DMS114 treated with DMSO at 0.1 percent for 48 hours (cell line): ENCODE results near the gene POMT1.
"Not testable (repeated sequence)": the region's sequence is repeated elsewhere in the genome, so short reads cannot be mapped to it uniquely, and the experiment has no call there.

Experiments
- DNase-seq: peaks from one replicate; lab custom pipeline; 2025; ENCODE audit not compliant: unreplicated experiment; lab: John Stamatoyannopoulos, UW

Gene POMT1

GRCh38 chr9:131549186-131549585, 46.5 kb downstream of the POMT1 start:
- DNase-seq = not testable (repeated sequence)

DNA sequence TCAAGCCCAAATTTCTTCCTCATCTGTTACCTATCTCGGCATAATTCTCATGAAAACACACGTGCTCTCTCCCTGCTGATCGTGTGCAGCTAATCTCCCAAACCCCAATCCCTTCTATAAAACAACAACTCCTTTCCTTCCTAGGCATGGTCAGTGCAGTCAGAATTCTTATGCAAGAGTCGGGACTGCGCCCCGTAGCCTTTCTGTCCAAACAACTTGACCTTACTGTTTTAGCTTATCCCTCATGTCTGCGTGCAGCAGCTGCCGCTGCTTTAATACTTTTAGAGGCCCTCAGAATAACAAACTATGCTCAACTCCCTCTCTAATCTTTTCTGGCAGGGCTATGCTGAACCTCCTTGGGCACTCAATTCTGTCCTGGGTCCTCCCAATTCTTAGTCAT, 47.7 kb downstream of the POMT1 start:
- DNase-seq = not testable (repeated sequence)

DNA sequence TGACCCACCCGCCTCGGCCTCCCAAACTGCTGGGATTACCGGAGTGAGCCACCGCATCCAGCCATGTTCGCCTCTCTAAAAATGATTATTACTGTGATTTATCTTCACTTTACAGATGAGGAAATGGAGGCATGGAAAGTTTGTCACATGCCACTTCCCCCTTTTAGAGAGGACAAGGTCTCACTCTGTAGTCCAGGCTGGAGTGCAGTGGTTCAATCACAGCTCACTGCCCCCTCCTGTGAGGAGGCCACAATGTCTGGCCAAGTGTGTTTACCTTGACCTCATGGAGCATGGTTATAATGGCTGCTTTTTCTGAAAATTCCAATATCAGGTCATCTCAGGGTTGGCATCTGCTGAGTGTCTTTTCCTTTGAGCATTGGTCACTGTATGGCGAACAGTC, 49.3 kb downstream of the POMT1 start:
- no peak for DNase-seq

- no peak for DNase-seq
These were observed 51.5 kb downstream of the POMT1 start for GRCh38 chr9:131554087-131554842.

DNA sequence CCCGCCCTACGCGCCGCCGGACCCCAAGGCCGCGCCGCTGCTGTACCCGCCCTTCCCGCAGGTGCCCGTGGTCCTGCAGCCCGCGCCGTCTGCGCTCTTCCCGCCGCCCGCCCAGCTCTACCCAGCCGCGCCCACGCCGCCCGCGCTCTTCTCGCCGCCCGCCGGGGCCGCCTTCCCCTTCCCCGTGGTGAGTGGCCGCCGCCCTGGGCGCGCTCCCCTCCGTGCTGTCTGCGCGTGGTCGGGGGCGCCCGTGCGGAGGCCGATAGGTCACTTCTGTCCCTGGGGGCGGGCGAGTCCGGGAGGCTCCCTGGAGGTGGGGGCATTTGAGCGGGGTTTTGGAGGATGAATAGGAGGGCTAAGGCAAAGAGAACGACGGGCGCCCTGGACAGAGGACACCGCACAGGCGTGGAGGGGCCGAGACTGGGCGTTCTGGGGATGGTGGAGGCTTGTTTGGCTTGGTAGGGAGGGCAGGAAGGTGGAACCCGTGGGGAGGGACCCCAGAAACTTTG, 52.2 kb downstream of the POMT1 start:
- no peak for DNase-seq

- no peak for DNase-seq
These were observed 53.3 kb downstream of the POMT1 start for GRCh38 chr9:131555841-131556673.

DNA sequence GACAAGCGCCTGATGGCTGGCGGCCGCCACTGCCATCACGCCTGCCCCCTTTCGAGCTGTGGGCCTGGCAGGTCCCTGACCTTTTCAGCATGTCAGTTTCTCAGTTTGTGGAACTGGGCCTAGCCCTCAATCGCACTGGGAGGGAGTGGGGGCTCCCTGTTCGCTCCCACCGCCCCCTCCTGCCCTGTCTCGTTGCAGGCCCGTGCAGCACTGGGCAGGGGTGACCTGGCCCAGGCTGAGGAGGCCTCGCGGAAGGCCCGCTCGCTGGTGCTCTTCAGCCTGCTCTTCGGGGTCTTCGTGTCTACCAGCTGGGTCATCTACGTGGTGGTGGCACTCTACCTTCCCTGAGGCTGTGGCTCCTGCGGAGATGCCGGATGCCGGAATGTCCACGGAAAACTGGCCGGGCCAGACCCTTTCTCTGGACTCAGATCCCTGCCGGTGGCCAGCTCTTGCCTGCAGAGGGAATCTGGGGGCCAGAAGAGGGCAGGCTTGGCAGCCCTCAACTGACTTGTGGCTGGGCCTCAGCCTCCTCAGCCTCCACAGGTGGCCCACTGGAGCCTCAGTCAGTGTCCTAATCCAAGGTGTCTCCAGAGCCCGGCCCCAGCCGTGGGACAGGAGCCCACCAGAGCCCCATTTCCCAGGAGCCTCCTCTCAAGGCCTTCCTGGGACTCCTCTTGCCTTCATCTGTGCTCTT, 55.3 kb downstream of the POMT1 start:
- no peak for DNase-seq

DNA sequence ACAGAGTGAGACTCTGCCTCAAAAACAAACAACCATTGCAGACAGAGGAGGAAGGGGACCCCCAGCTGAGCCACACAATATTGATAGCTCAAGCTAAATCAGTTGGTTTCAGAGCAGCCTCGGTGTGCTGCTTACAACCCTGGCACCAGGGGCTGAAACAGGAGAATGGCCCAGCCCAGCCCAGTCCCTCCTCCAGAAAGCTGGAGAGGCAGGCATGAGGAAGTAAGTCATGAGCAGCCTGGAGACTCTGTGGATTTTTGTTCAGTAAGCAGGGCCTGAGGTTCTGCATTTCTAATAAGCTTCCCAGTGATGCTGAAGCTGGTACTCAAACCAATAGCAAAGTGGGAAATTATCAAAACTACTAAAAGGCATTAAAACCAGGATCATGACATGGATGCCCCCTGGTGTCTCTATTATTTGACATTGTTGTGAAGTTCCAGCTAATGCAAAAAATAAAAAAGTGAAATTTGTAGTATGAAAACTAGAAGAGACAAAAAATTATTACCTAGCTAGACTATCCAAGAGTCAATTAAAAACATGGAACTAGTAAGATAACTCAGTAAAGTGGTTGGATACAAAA, 56.8 kb downstream of the POMT1 start:
- DNase-seq = no peak

DNA sequence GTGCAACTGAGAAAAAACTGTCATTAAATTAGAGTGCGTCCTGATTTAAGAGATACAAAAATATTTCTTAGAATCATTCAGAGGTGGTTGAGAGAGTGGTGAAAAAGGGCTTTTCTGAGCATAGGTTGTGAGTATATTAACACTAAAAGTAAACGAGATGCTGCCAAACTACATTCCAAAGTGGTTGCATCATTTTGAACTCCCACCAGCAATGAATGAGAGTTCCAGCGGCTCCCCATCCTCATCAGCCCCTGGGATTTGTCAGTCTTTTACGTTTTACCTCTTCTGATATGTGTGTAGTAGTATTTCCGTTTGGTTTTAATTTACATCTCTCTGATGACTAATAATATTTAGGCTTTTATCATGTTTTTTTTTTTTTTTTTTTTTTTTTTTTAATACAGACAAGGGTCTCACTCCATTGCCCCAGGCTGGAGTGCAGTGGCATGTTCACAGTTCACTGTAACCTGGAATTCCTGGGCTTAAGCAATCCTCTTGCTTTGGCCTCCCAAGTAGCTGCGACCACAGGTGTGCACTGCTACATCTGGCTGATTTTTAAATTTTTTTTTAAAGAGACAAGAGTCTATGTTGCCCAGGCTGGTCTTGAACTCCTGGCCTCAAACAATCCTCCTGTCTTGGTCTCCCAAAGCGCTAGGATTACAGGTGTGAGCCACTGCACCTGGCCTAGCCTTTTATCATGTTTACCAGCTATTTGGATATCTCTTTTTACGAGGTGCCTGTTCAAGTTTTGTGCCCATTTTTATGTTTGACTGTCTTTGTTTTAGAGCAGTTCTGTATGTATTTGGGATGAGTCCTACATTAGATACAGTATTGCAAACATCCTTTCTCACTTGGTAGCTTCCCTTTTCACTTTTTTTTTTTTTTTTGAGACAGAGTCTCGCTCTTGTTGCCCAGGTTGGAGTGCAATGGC, 59.6 kb downstream of the POMT1 start:
- no peak for DNase-seq

DNA sequence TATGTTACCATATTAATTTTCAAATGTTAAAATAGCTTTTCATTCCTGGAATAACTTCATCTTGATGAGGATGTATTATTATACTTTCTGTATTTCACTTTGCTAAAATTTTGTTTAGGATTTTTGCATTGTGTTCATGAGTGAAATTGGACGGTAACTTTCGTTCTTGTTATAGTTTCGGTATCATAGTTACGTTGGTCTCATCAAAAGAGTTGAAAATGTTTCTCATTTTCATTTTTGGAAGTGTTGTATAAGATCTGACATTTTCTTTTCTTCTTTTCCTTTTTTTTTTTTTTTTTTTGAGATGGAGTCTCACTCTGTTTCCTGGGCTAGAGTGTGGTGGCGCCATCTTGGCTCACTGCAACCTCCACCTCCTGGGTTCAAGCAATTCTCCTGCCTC, 62.7 kb downstream of the POMT1 start:
- DNase-seq = no peak

- no peak for DNase-seq
These were observed 63.4 kb downstream of the POMT1 start for GRCh38 chr9:131566158-131566557.

DNA sequence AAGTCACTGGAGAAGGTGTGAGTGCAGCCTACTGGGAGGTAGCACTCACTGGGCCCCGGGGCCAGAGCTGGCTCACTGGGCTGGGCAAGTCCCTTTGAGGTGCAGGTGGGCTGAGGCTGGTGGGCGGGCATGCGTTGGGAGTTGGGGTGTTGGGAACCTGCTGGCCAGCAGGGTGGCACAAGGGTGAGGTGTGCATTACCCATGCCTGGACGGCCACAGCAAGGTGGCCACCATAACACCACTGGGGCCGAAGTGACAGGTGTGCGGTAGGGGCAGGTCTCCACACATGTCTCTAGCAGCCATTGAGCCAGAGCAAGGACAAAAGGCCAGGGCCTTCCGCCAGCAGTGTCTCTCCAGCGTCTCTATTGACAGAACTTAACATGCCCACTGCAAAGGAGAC, 65.2 kb downstream of the POMT1 start:
- no peak for DNase-seq
